Mesothelial cell of epicardium (in vitro differentiated cells): ENCODE measurements around the gene TLR9. TPM values are rescaled to one million over a fixed set of nuclear protein-coding genes. Genes with fewer than 3 reads are reported as not detected.

Experiments used
- DNase-seq, 2 experiments: peaks; one replicate each; pipeline ENCODE4 v3.0.0; 2021; ENCODE audit warnings: low spot score in 2 of 2; ENCODE audit not compliant: unreplicated experiment in 2 of 2
- H3K27ac Mint-ChIP-seq: 2 replicates; pipeline ENCODE4 v1.8.0; 2021; ENCODE audit warnings: mixed read lengths
- H3K27me3 Mint-ChIP-seq: 2 replicates; pipeline ENCODE4 v1.8.0; 2021; ENCODE audit warnings: low read depth, mixed read lengths
- H3K36me3 Mint-ChIP-seq: 2 replicates; pipeline ENCODE4 v1.8.0; 2021; ENCODE audit warnings: mixed read lengths
- H3K4me1 Mint-ChIP-seq: 2 replicates; pipeline ENCODE4 v1.8.0; 2021; ENCODE audit warnings: mixed read lengths
- H3K4me3 Mint-ChIP-seq: 2 replicates; pipeline ENCODE4 v1.8.0; 2021; ENCODE audit warnings: mild to moderate bottlenecking, moderate library complexity, mixed read lengths
- H3K9me3 Mint-ChIP-seq: 2 replicates; pipeline ENCODE4 v1.8.0; 2021; ENCODE audit warnings: mixed read lengths
- total RNA-seq: library from RNA; stranded (reverse); gene quantifications from 3 replicates; pipeline ENCODE4 v1.2.1, GENCODE V29; 2021
- TF ChIP-seq, protein P1 (sequence below): fragments of 200-600 bp; sonication (generic); IDR thresholded peaks from one replicate; pipeline ENCODE4 v1.5.0; 2021; ENCODE audit warnings: antibody characterized with exemption; ENCODE audit not compliant: unreplicated experiment

The TLR9 gene
- total RNA-seq, 1 donor from 2014 or later, result 0.16 TPM

DNA sequence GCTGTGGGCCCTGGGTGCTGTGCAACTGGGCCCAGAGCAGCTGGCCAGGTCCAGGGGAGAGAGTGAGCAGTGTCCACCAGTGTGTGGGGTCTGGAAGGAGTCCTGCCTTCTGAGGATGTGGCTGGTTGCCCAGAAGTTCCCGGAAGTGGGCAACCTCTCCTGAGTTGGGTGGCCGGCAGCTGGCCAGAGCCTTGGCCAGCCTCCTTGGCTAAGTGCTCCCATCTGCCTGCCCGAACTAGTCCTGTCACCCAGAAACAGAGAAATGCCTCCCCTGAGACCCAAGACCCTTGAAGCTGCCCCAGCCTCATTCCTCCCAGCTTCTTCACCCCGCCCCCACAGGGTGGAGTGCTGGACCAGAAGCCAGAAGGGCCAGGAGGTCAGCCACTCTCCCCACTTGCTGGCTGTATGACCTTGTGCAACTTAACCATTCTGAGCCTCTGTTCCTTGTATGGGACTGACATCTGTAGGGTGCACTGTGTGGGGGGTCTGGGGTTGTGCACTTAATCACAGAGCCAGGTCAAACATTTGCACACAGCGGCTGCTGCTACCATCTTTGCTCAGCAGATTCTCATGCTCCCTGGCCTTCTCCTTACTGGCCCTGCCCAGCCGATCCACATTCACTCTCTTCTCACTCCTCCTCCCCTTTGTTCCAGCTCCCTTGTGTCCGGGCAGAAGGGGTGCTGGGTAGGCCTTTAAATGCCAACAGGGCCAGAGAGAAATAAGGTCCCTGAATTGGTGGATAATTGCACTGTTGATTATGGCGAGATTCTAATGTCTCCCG lies 35.0 kb downstream of the TLR9 start:
- no peak for DNase-seq
- H3K4me3 Mint-ChIP-seq, result no peak overlapping the region
- no peaks in the 10 kb centered on the region for H3K27me3 Mint-ChIP-seq
- H3K4me1 Mint-ChIP-seq, result peaks cover 2% of the 10 kb centered on the region
- H3K27ac Mint-ChIP-seq, result no peak overlapping the region
- H3K36me3 Mint-ChIP-seq, result no peaks in the 10 kb centered on the region
- TF ChIP-seq, protein P1, sequence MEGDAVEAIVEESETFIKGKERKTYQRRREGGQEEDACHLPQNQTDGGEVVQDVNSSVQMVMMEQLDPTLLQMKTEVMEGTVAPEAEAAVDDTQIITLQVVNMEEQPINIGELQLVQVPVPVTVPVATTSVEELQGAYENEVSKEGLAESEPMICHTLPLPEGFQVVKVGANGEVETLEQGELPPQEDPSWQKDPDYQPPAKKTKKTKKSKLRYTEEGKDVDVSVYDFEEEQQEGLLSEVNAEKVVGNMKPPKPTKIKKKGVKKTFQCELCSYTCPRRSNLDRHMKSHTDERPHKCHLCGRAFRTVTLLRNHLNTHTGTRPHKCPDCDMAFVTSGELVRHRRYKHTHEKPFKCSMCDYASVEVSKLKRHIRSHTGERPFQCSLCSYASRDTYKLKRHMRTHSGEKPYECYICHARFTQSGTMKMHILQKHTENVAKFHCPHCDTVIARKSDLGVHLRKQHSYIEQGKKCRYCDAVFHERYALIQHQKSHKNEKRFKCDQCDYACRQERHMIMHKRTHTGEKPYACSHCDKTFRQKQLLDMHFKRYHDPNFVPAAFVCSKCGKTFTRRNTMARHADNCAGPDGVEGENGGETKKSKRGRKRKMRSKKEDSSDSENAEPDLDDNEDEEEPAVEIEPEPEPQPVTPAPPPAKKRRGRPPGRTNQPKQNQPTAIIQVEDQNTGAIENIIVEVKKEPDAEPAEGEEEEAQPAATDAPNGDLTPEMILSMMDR, result no peak
- no peaks in the 10 kb centered on the region for H3K9me3 Mint-ChIP-seq

DNA sequence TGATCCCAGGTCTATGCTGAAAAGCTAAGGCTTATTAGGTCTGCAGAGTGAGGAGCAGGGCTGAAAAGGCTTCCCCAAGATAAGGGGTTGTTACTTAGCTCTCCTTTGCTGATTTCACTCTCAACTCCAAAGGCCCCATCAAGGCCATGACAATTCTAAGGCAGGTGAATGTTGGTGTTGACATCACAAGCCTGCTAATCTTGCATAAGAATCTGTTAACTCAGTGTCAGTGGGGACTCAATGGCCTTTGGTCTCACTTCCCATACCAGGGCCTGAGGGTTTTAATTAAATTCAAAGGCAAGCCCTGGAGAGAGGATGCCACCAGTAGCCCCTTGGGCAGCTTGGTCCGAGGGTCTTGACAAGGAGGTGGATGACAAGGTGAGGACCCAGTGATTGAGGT lies 36.9 kb downstream of the TLR9 start:
- Mint-ChIP-seq H3K4me1 (peaks cover 2% of the 10 kb centered on the region), H3K27ac (no peak overlapping the region), H3K27me3 (no peaks in the 10 kb centered on the region), H3K9me3 (no peaks in the 10 kb centered on the region), H3K36me3 (no peaks in the 10 kb centered on the region), H3K4me3 (no peak overlapping the region)
- no peak for DNase-seq
- TF ChIP-seq, protein P1, result no peak

DNA sequence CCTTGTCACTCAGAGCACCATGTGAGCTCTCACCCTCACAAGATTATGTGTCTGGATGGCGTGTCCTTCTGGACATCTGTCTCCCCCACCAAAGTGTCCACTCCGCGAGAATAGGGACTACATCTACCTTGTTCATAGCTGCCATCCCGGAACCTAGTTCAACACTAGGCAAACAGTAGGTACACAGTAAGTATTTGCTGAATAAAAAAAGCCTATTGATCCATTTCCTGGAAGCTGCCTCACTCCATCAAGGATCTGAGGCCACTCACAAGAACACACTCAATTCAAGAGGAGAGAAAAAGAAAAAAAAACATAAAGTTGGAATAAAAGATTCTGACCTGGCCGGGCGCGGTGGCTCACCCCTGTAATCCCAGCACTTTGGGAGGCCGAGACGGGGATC lies 38.7 kb downstream of the TLR9 start:
- TF ChIP-seq, protein P1, result no peak
- no peaks in the 10 kb centered on the region for H3K27me3 Mint-ChIP-seq
- H3K4me3 Mint-ChIP-seq, result no peak overlapping the region
- no peaks in the 10 kb centered on the region for H3K36me3 Mint-ChIP-seq
- H3K4me1 Mint-ChIP-seq, result peaks cover 2% of the 10 kb centered on the region
- H3K9me3 Mint-ChIP-seq, result no peaks in the 10 kb centered on the region
- no peak overlapping the region for H3K27ac Mint-ChIP-seq
- DNase-seq, result no peak

DNA sequence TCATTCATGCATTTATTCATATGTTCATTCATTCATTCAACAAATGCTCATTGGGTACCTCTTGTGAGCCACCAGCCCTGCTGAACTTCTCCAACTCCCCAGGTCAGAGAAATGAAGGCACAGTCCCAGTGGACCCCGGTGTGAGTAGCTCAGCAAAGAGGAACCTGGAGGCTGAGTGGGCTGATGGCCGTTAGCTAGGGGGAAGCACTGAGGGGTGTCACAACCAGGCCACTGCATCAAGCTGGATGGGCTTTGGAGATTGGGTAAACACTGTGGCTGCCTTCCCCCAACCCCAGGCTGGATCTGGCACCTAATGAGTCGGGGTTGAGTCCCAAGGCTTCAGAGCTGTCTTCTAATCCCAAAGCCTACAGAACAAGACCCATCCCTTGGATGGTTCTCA lies 39.6 kb downstream of the TLR9 start:
- Mint-ChIP-seq H3K4me3 (no peak overlapping the region), H3K4me1 (peaks cover 2% of the 10 kb centered on the region), H3K27me3 (no peaks in the 10 kb centered on the region), H3K27ac (no peak overlapping the region), H3K36me3 (no peaks in the 10 kb centered on the region), H3K9me3 (no peaks in the 10 kb centered on the region)
- no peak for DNase-seq
- TF ChIP-seq, protein P1, result no peak

DNA sequence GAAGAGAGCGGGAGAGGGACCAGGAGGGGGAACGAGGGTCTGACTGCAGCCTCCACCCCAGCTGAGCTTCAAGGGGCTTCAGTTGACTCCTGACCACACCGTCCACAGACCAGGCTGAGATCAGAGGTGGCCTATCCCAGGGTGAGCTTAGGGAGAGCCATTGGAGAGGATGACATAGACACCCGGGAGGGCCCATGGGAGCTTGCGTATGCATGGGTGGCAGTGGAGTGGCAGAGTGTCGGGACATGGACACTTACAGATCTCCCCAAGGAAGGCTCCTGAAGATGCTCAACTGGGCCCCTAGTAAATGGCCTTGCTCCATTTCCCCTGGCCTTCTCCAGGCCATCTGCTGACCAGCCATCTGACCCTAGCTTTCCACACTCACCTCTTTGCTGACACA lies 40.1 kb downstream of the TLR9 start:
- Mint-ChIP-seq H3K9me3 (no peaks in the 10 kb centered on the region), H3K4me3 (no peak overlapping the region), H3K27me3 (no peaks in the 10 kb centered on the region), H3K4me1 (peaks cover 2% of the 10 kb centered on the region), H3K36me3 (no peaks in the 10 kb centered on the region), H3K27ac (no peak overlapping the region)
- no peak for DNase-seq
- TF ChIP-seq, protein P1, result no peak

DNA sequence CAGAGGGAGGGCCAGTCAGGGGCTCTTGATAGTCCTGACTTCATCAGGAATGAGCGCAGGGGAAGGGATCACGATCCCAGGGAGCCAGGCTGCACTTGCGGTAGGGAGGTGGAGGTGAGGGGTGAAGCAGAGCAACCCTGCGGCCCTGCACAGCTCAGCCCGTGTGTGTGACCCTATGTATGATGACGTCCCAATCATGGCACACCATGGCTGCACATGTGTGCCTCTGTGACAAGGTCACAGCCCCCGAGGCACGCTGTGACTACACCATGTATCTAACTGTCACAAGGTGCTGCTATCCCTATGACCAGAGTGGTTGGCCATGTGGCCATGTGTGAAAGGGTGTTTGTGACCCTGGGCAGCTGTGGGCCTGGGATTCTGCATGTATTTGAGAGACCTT lies 40.8 kb downstream of the TLR9 start:
- Mint-ChIP-seq H3K4me3 (no peak overlapping the region), H3K9me3 (no peaks in the 10 kb centered on the region), H3K4me1 (peaks cover 2% of the 10 kb centered on the region), H3K36me3 (no peaks in the 10 kb centered on the region), H3K27me3 (no peaks in the 10 kb centered on the region), H3K27ac (no peak overlapping the region)
- TF ChIP-seq, protein P1, result no peak
- no peak for DNase-seq
